ENCODE data around the gene RIC3. TPM values are rescaled to one million over a fixed set of nuclear protein-coding genes. Genes with fewer than 3 reads are reported as not detected.

The RIC3 gene
- total RNA-seq, 1 donor from 2014 or later = 12.9 TPM

DNA sequence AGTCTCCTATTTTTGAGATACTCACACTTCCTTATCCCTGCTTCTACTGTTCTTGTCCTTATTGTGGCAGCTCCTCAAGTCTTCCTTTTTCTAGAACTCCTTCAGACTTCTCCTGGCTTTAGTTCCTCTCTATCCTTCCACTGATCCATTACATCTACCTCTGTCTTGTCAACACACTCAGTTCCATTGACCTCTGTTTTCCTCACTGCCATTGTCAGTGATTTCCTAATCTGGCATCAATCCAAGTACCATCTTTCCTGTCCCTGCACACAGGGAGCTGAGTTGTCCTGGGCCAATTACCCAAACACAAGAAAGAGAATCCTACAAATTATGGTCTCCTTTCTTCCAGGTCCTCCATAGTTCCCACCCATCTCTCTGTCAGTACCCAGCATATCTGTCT lies 27.9 kb upstream of the RIC3 start:
- ATAC-seq = no peak
- H3K4me3 ChIP-seq = no peak overlapping the region

DNA sequence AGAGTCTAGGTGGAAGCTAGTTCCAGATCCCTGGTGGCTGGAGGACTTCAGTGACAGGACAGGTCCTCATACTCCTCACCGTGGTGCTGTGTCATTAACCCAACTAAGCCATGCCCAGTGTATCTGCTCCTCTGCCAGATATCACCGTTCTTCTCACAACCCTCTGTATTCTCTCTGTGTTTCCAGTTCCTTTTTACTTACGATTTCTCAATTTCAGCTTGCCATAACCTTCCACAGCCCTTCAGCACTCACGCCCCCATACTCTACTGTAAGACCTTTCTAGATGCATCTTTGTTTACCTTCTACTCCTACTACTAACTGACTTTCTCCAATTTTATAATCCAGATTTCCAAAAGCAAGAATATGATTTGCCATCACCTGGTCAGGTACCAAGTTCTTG lies 26.1 kb upstream of the RIC3 start:
- no peaks in the 10 kb centered on the region for H3K27me3 ChIP-seq
- H3K36me3 ChIP-seq = no peaks in the 10 kb centered on the region
- H3K4me3 ChIP-seq = no peak overlapping the region
- ATAC-seq (no peak), DNase-seq (no peak)
- H3K9me3 ChIP-seq = no peaks in the 10 kb centered on the region
- H3K27ac ChIP-seq = no peak overlapping the region
- no peaks in the 10 kb centered on the region for H3K4me1 ChIP-seq
- intact Hi-C loops (cut with DNase I) = no loop called here
- TF ChIP-seq, protein P1, sequence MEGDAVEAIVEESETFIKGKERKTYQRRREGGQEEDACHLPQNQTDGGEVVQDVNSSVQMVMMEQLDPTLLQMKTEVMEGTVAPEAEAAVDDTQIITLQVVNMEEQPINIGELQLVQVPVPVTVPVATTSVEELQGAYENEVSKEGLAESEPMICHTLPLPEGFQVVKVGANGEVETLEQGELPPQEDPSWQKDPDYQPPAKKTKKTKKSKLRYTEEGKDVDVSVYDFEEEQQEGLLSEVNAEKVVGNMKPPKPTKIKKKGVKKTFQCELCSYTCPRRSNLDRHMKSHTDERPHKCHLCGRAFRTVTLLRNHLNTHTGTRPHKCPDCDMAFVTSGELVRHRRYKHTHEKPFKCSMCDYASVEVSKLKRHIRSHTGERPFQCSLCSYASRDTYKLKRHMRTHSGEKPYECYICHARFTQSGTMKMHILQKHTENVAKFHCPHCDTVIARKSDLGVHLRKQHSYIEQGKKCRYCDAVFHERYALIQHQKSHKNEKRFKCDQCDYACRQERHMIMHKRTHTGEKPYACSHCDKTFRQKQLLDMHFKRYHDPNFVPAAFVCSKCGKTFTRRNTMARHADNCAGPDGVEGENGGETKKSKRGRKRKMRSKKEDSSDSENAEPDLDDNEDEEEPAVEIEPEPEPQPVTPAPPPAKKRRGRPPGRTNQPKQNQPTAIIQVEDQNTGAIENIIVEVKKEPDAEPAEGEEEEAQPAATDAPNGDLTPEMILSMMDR (IDR thresholded peaks at IDR 0.05) = no peak

More for the DNA sequence above, 27.9 kb upstream of the RIC3 start:
- H3K4me1 ChIP-seq = no peaks in the 10 kb centered on the region
- intact Hi-C loops (cut with DNase I) = no loop called here
- TF ChIP-seq, protein P1 (IDR thresholded peaks at IDR 0.05) = no peak
- no peaks in the 10 kb centered on the region for H3K27me3 ChIP-seq
- no peaks in the 10 kb centered on the region for H3K36me3 ChIP-seq
- DNase-seq = no peak
- H3K9me3 ChIP-seq = no peaks in the 10 kb centered on the region
- H3K27ac ChIP-seq = no peak overlapping the region

DNA sequence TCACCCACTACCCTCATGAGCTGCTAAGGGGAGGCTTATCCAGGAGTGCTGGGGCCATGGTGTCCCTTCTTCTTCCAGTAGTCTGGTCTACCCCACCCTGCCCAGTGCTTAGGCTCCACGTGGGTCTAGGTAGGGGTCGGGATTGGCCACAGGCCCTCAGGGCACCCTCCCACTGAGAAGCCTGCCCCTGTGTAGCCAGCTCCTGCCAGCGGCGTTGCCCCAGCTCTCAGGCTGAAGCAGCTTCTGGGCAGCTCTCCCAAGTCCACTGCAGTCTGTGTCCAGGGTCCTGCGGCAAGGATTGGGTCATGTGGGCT lies 24.0 kb upstream of the RIC3 start:
- Histone ChIP-seq H3K36me3 (no peaks in the 10 kb centered on the region), H3K27ac (no peak overlapping the region), H3K4me3 (no peak overlapping the region), H3K9me3 (no peaks in the 10 kb centered on the region), H3K27me3 (no peaks in the 10 kb centered on the region), H3K4me1 (no peaks in the 10 kb centered on the region)
- ATAC-seq (peak; percentile 33), DNase-seq (no peak)
- intact Hi-C loops (cut with DNase I) = no loop called here
- TF ChIP-seq, protein P1 (IDR thresholded peaks at IDR 0.05) = no peak

DNA sequence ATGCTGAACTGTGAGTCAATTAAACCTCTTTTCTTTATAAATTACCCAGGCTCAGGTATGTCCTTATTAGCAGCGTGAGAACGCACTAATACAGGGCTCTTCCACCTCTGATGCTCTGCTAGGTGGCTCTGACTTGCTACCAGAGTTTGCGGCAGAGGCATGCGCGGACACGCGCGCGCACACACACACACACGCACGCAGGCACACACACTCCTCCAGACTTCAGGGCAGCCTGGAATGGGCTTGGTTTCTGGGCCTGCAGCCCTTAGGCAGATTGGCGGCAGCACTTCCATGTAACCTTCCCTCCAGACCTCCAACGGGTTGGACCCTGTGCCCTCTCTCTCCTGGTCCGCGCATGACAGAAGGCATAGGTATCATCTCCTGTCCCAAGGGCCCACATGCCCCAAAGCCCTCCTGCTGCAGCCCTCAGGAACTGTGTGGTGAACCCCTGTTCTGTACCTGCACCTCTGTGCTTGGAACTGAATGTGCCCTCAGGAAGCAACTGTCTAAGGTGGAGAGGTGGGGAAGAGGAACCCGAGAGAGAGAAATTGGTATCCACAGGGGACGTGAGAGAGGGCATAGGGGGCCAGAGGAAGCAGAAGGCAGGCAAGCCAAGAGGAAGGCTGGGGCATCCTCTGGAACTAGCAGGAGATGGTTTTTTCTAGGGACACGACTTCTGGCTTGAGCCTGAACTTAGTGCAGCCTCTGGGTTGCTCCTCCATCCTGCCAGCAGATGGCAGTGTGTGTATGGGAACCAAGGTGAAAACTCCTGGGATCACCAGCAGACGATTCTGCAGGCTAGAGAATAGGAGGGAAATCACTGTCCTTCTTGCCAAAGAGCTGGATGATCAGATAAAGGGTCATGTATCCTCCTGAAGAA lies 23.4 kb upstream of the RIC3 start:
- no peaks in the 10 kb centered on the region for H3K36me3 ChIP-seq
- no peak for DNase-seq
- no peaks in the 10 kb centered on the region for H3K4me1 ChIP-seq
- intact Hi-C loops (cut with DNase I) = no loop called here
- H3K27me3 ChIP-seq = no peaks in the 10 kb centered on the region
- no peak overlapping the region for H3K27ac ChIP-seq
- TF ChIP-seq, protein P1 (IDR thresholded peaks at IDR 0.05) = peak; percentile 84
- no peaks in the 10 kb centered on the region for H3K9me3 ChIP-seq
- peak; percentile 87 for ATAC-seq
- H3K4me3 ChIP-seq = no peak overlapping the region

DNA sequence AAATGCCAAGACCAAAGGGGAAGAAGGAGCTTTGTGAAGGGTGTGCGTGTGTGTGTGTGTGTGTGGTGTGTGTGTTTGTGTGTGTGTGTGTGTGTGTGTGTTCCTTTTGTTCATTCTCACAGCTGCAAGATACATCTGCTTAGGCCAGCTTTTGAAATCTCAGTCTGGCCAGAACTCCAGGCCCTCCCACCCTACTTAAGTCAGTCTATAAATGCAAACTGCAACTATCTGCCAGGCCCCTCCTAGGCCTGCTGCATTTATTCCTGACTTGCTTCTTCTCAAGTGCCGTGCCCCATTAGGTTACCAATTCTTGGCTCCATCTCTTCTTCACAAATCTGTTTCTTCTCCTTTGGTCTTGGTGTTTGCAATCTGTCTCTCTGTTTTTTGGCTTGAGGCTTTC lies 21.6 kb upstream of the RIC3 start:
- Histone ChIP-seq H3K9me3 (no peaks in the 10 kb centered on the region), H3K4me3 (no peak overlapping the region), H3K27ac (no peak overlapping the region), H3K4me1 (no peaks in the 10 kb centered on the region), H3K27me3 (no peaks in the 10 kb centered on the region), H3K36me3 (no peaks in the 10 kb centered on the region)
- intact Hi-C loops (cut with DNase I) = no loop called here
- no peak for DNase-seq
- ATAC-seq = no peak
- TF ChIP-seq, protein P1 (IDR thresholded peaks at IDR 0.05) = no peak
